COLO668 (cell line): ENCODE measurements around the gene FBP1.

Experiments
- DNase-seq: peaks from one replicate; lab custom pipeline; 2025; ENCODE audit not compliant: unreplicated experiment; lab: John Stamatoyannopoulos, UW

The FBP1 gene

DNA sequence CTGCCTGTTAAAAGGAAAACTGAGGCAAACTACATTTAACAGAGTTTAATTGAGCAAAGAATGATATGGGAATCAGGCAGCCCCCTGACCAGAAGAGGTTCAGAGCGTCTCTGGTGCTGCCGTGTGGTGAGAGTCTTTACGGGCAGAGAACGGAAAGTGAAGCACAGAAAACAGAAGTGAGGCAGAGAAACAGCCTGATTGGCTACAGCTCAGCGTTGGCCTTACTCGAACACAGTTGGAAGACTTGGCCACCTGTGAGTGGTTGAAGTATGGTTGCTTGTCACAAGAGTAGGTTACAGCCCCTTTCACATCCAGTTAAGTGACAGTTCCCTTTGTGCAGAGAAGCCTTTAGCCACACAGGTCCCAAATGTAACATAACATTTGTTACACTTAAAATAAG is 16.9 kb upstream of the FBP1 start:
- no peak for DNase-seq

DNA sequence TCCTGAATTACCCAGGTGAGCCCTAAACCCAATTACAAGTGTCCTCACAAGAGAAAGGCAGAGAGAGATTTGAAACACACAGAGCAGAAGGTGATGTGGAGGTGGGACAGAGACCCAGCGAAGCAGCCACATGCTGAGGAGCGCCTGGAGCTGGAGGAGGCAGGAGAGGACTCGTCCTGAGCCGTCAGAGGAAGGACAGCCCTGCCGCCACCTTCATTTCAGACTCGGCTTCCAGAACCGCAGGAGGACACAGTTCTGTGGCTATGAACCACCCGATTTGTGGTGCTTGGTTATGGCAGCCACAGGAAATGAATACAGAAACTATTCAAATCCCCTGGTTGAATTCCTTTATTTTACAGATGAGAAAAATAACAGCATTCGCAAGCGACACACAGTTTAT is 16.4 kb upstream of the FBP1 start:
- DNase-seq = no peak

DNA sequence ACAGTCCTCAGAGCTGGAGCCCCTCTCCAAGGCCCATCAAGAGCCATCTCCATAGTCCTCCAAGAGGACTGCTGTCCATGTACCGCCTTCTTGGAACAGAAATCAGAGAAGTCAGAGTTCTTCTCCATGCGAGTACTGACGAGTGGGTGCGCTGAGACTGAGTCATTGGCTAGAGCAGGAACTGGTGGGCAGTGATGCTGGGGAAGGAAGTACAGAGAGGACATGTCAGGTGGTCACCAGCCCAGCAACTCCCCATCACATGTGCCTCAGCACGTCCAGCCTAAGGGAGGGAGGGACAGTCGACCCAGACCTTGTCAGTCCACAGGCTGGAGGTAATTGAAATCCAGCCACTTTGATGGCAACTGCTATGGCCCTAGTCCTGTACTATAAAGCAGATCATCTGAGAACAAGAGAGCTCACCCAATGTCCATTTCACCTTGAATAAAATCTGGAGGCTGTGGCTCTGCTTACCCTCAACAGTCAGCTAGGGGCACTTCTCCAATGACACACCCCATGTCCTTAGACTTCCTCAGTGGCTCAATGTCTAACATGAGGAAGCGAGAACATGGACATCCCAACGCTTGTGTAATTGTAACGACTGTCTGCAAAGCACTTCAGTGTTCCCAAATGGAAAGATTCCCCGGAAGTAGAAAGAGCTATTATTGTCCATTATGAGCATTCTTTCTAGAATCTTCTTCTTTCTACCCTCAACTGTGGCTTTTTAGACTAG is 15.0 kb upstream of the FBP1 start:
- no peak for DNase-seq

GRCh38 chr9:94650949-94651348 is 11.6 kb upstream of the FBP1 start:
- no peak for DNase-seq

DNA sequence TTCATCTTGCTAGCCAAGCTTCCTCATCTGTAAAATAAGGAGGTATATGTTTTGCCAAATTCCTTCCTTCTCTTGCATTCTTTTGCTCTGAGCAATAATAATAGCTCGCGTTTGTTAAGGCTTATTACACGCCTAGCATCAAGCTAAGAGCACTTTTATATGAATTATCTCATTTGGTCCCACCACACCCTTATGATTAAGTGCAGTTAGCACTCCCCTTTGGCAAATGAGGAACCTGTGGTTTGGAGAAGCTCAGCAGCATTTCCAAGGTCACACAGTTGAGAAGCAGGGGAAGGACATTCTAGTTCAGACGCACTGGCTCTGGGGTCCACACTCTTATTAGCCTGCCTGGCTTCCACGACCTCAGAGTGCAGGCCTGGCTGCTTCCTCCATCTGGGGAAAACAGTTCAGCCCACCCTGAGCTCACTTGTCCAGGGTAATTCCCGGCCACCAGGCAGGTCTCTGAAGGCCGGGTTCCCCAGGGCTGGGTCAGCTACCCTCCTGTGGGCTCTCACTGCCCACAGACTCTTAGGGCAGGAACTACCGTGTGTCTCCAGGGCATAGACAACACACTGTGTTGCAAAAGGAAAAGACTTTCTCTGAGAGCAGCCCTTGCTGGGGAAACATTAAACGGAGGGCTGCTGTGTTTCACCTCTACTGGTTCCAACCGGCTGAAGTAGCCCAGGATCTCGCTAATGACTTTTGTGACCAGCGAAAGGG is 9.9 kb upstream of the FBP1 start:
- DNase-seq = no peak

DNA sequence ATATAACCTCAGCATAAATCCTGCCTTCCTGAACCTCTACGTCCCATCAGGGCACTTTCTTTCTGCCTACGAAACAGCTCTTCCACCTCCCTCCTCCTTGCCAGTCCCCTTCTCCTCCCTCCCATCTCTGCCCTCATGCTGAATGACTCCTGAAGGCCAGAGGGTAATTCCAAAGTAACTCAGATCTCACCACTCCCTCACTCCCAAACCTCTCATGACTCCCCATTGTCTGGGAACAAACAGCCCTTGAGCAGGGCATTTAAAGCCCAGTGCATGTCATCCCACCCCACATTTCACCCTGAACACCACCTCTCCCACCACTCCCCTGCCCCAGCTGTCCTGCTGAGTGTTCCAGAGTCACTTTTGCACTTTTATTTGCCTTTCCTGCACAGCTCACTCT is 8.9 kb upstream of the FBP1 start:
- no peak for DNase-seq

DNA sequence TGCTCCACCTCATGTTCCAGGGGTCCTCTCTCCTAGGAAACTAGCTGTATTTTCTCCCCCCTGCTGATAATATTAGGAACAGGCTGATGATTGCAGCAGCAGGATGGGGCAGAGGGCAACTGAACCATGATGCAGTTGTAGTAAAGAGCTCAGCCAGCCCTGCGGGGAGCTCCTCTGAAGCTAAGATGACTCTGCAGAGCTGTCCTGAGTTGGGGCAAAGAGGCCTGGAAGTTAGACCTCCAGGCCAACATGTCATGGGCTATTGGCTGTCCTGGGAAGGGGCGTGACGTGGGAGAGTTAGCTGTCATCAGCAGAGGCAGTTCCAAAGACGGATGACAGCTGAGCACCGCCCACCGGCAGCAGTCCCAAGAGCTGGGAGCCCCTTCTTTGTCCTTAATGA is 6.6 kb upstream of the FBP1 start:
- DNase-seq = no peak

GRCh38 chr9:94644543-94644942 is 5.2 kb upstream of the FBP1 start:
- no peak for DNase-seq

- no peak for DNase-seq
Measured at GRCh38 chr9:94643741-94644140, 4.4 kb upstream of the FBP1 start.

DNA sequence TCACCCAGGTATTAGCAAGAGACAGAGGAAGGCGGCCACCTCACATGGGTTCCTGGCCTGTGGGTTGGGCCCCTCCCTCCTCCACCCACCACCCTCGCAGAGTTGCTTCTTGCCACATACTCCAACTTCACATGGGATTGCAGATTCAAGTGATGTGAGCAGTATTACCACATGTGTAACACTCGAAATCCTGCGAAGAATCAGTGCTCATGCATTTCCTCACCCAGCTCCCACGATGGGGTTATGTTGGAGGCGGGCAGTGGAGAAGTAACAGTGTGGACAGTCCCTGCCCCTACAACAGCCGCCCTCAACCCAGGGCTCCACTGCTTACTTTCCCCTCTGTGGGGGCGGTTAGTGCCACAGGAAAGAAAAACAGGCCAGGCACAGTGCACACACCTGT is 3.9 kb upstream of the FBP1 start:
- DNase-seq = no peak

DNA sequence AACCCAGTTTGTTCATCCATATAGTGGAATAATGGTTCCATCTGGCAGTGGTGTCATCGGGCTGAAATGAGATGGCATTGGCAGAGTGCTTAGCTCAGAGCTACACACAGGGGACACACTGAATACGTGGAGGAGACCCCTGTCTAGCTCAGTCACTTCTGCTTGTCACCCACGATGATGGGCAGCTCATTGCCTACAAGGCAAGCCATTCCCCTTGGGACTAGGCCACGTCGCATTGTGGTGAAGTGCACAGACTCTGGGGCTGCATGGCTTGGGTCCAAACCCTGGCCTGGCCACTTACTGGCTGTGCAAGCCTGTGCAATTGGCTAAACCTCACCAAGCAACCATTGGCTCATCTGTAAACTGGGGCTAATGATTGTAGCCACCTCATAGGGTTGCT is 3.2 kb upstream of the FBP1 start:
- no peak for DNase-seq

DNA sequence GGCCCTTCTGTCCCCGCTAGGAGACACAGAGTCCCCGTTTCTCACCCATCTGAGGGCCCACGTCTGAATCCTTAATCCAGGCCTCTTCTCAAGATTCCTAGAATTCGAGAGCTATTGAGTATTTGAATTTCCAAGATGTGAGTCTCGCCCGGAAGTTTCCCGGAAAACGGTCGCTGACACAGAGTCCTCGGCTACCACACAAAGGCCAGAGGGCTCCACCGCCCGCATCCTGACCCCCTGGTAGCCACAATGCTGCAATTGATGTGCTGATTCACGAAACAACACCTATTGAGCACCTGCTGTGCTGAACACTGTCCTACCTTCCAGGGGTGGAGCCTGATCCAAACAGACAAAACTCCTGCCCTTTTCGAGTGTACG is 670 bp upstream of the FBP1 start:
- DNase-seq = no peak

- no peak for DNase-seq
Measured at GRCh38 chr9:94638335-94639060, 820 bp downstream of the FBP1 start.

DNA sequence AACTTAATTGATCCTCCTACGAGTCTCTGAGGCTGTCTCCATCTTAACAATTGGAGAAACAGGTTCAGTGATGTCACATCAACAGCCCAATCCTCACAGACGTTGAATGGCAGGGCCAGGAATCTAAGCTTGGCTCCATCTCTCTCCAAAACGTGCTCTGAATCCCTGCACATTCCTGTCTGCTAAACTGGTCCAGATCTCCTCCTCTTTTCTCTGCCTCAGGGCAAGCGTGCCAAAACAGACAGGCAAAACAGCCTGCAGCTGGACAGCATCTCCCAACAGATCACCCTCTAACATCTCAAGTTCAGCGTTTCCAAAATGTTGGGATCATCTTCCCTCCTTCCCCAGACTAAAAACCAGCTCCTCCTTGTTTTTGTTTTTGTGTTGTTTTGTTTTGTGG is 6.6 kb downstream of the FBP1 start:
- no peak for DNase-seq

DNA sequence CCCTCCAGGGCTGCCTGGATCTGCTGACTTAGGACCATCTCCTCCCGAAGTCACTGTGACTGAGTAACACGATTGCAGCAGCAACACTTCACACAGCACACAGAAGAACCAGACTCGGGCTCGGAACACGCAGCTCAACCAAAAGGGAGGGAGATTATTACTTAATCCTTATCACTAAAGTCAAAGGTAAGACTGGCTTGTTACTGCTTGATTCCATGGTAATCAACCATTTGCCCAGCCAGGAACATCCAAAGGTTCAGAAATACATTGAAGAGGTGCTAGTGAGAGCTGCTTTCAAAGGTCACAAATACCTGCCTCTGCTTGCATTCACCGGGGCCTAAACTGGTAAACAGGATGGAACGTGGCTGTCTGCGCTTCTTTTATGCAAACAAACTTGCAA is 7.7 kb downstream of the FBP1 start:
- no peak for DNase-seq

GRCh38 chr9:94630833-94631232 is 8.5 kb downstream of the FBP1 start:
- DNase-seq = no peak

- DNase-seq = no peak
Measured at GRCh38 chr9:94630281-94630680, 9.0 kb downstream of the FBP1 start.

GRCh38 chr9:94627287-94627686 is 12.0 kb downstream of the FBP1 start:
- DNase-seq = peak; percentile 10

DNA sequence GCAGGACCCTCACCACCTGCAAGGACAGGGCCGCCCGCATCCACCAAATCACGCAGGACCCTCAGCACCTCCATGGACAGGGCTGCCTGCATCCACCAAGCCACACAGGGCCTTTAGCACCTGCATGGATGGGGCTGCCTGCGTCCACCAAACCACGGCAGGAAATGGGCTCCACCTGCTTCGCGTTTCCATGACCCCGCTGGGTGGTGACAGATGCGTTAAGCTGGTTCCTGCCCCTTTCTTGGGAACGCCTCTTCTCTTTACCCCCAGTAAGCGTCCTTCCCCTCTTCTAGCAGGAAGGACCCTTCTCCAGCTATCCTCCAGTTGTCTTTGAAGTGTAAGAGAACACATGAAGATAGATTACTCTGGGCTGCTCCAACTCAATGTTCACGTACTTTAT is 13.5 kb downstream of the FBP1 start:
- DNase-seq = no peak

DNA sequence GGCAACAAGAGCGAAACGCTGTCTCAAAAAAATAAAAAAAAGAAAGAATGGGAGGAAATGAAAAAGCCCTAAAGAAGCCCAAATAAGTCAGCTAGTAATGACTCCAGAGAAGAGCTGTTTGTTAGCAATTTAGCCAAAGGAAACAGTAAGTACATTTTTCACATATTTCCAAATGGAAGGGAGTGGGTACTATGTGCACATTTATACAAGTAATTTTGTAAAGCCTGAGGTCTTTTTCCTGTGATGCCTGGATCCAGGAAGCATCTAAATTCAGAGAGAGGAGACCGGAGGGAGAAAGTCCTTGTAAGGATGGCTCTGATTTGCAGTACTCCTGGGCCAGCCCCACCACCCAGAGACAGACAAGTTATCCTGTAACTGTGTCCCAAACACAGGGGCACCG is 14.7 kb downstream of the FBP1 start:
- DNase-seq = no peak

GRCh38 chr9:94623253-94623652 is 16.1 kb downstream of the FBP1 start:
- peak; percentile 44 for DNase-seq

DNA sequence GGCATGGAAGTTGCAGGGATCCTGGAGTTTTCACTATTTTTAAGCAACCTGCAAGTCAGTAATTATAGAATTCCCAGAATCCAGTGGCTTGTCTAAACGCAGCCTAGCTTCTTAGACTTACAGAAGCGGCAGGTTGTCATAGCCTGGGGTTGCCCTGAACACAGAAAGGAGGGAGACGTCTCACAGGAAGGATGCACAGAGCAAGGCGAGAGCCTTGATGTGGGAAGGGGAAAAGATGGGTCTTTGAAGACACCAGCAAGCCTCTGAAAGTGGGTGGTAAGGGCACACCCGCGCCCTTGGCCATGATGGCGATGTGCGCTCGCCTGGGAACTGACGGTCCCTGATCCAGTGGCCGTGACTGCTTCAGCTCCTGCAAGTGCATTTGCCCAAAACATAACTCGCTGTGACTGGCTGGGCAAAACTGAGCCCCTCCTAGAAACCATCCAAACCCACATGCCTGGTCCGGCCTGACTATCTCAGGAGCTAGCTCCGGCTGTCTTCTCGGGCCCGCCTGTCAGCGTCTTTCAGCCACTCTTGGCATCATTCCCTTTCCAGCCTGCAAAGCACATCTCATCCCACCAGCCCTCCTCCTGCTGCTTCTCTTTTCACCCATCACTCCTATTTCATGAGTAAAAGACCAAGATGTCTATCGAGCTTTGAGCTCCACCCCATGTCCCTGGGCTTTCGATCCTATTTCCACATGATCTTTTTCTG is 17.1 kb downstream of the FBP1 start:
- no peak for DNase-seq
